Fibroblast of villous mesenchyme (primary cell): ENCODE measurements around the gene CRIP3. TPM values are rescaled to one million over a fixed set of nuclear protein-coding genes. Genes with fewer than 3 reads are reported as not detected.

Experiments used
- DNase-seq: peaks from one replicate; pipeline ENCODE4 v3.0.0-alpha.2; 2010; ENCODE audit warnings: low read depth
- H3K4me3 ChIP-seq: 2 replicates; pipeline ENCODE4 v1.5.1; 2011; ENCODE audit warnings: low read depth, mild to moderate bottlenecking, low read length
- CTCF ChIP-seq: IDR thresholded peaks from 2 replicates; pipeline ENCODE4 v1.5.1; 2012; ENCODE audit warnings: low read depth, mild to moderate bottlenecking, low read length; ENCODE audit not compliant: insufficient read depth
- small RNA-seq: library from RNA; depleted of rRNA; stranded (forward); fragments of <200 nt; gene quantifications from one replicate; pipeline ENCODE3, GENCODE V24; 2012
- total RNA-seq: library from RNA; depleted of rRNA; stranded (reverse); fragments of >200 nt; gene quantifications from 2 replicates; pipeline ENCODE4 v1.2.3, GENCODE V29; 2012

The CRIP3 gene
- total RNA-seq, 1 donor: not detected

DNA sequence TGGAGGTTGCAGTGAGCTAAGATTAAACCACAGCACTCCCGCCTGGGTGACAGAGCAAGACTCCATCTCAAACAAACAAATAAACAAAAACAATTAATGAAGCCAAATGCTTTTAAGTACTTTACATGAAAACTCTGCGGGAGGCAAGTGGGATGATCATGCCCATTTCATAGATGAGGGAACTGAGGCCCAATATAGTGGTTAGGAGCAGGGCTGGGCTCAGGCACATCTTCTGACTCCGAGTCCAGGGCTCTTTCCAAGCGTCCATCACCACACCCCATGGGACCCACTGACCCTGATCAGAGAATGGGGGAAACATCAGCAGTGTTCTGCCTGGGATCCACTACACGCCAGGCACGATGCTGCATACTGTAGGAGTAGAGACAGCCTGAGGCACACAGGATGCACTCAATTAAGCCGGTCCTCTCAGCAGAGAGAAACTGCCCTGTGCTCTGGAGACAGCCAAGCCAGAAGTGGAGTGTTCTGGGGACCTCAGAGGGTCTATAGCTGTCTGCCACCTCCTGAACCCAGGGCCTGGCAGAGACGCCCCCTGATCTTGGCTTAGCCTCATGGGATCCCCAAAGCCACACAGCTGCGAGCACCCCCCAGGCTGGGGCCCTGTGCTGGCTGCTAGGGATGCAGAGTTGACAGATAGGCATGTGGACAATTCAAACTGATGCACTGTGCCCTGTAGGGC lies 51.8 kb downstream of the CRIP3 start:
- H3K4me3 ChIP-seq: no peak overlapping the region
- TF ChIP-seq CTCF: no peak
- DNase-seq: no peak

Small RNAs within 50 kb of the gene (small RNA-seq; reads per million reads assigned to genes)
- gene RPL12P47: not detected

Other genes with a start within 250 kb of the CRIP3 start
- 20.7 and 23.8 TPM in 2 replicates for gene MRPL2, start 249.4 kb downstream of the CRIP3 start, total RNA-seq
- 16.0 and 16.1 TPM in 2 replicates for gene KLC4, start 249.2 kb downstream of the CRIP3 start, total RNA-seq
- 191 and 199 TPM in 2 replicates for gene PTK7, start 232.5 kb downstream of the CRIP3 start, total RNA-seq
- gene SRF, start 137.6 kb downstream of the CRIP3 start, total RNA-seq: 36.4 and 43.6 TPM in 2 replicates
- gene CUL9, start 126.6 kb downstream of the CRIP3 start, total RNA-seq: 23.3 and 27.7 TPM in 2 replicates
- 21.6 and 41.9 TPM in 2 replicates for gene DNPH1, start 79.3 kb downstream of the CRIP3 start, total RNA-seq
- not detected in 2 replicates for gene TTBK1, start 65.3 kb downstream of the CRIP3 start, total RNA-seq
- not detected in 2 replicates for gene SLC22A7, start 10.6 kb downstream of the CRIP3 start, total RNA-seq
- 10.3 and 12.5 TPM in 2 replicates for gene ZNF318, start 60.8 kb upstream of the CRIP3 start, total RNA-seq
- 31.1 and 33.8 TPM in 2 replicates for gene ABCC10, start 118.7 kb upstream of the CRIP3 start, total RNA-seq
- 0.64 and 1.7 TPM in 2 replicates for gene DLK2, start 146.7 kb upstream of the CRIP3 start, total RNA-seq
- 13.4 and 13.9 TPM in 2 replicates for gene TJAP1, start 168.7 kb upstream of the CRIP3 start, total RNA-seq
- under 0.01 TPM in 2 replicates for gene LRRC73, start 201.5 kb upstream of the CRIP3 start, total RNA-seq
- 57.3 and 92.8 TPM in 2 replicates for gene YIPF3, start 208.1 kb upstream of the CRIP3 start, total RNA-seq
- gene POLR1C, start 208.3 kb upstream of the CRIP3 start, total RNA-seq: 28.5 and 35.8 TPM in 2 replicates